Measurements from ENCODE around the gene ZNF750. TPM values are rescaled to one million over a fixed set of nuclear protein-coding genes. Genes with fewer than 3 reads are reported as not detected.

ZNF750 gene
- total RNA-seq, 6 experiments from 2014 or later: not detected

- H3K4me3 ChIP-seq: no peak overlapping the region
- 83% methylated on average over 2 of the region's 16 CpGs for WGBS (ENCODE audit: insufficient coverage, low coverage, low lambda C conversion rate, missing lambda C conversion rate)
- H3K27me3 ChIP-seq: no peaks in the 10 kb centered on the region
- H3K9me3 ChIP-seq: no peaks in the 10 kb centered on the region
- no peak overlapping the region for H3K27ac ChIP-seq
- no peaks in the 10 kb centered on the region for H3K4me1 ChIP-seq
- no peak for DNase-seq
- ATAC-seq: no peak
- H3K36me3 ChIP-seq: no peaks in the 10 kb centered on the region
- intact Hi-C loops (cut with DNase I): no loop called here
- no peak for TF ChIP-seq POLR2A (IDR thresholded peaks at IDR 0.05)
- no peak for TF ChIP-seq CTCF (IDR thresholded peaks at IDR 0.05)
Observed at GRCh38 chr17:82864713-82865248, 25.0 kb upstream of the ZNF750 start.

- H3K4me3 ChIP-seq: no peak overlapping the region
- H3K36me3 ChIP-seq: no peaks in the 10 kb centered on the region
- H3K27me3 ChIP-seq: no peaks in the 10 kb centered on the region
- 92% methylated on average over 2 of the region's 18 CpGs for WGBS (ENCODE audit: insufficient coverage, low coverage, low lambda C conversion rate, missing lambda C conversion rate)
- TF ChIP-seq POLR2A (IDR thresholded peaks at IDR 0.05) (no peak), CTCF (IDR thresholded peaks at IDR 0.05) (no peak)
- ATAC-seq: peak in 2 of 4 donors; percentile 11 to 41
- no peak overlapping the region for H3K27ac ChIP-seq
- intact Hi-C loops (cut with DNase I): no loop called here
- no peaks in the 10 kb centered on the region for H3K4me1 ChIP-seq
- no peaks in the 10 kb centered on the region for H3K9me3 ChIP-seq
- DNase-seq: peak in 1 of 3 donors; percentile 17
Observed at GRCh38 chr17:82863941-82864712, 24.3 kb upstream of the ZNF750 start.

GRCh38 chr17:82863383-82863940, 23.6 kb upstream of the ZNF750 start:
- DNase-seq: peak in 1 of 3 donors; percentile 10
- intact Hi-C loops (cut with DNase I): no loop called here
- TF ChIP-seq CTCF (IDR thresholded peaks at IDR 0.05) (no peak), POLR2A (IDR thresholded peaks at IDR 0.05) (no peak)
- H3K27ac ChIP-seq: no peak overlapping the region
- no peak for ATAC-seq
- no peaks in the 10 kb centered on the region for H3K27me3 ChIP-seq
- WGBS (ENCODE audit: insufficient coverage, low coverage, low lambda C conversion rate, missing lambda C conversion rate): 100% methylated on average over 3 of the region's 11 CpGs
- no peaks in the 10 kb centered on the region for H3K9me3 ChIP-seq
- H3K4me1 ChIP-seq: no peaks in the 10 kb centered on the region
- no peak overlapping the region for H3K4me3 ChIP-seq
- H3K36me3 ChIP-seq: no peaks in the 10 kb centered on the region

GRCh38 chr17:82862737-82863382, 23.0 kb upstream of the ZNF750 start:
- ATAC-seq: no peak
- DNase-seq: peak in 1 of 3 donors; percentile 13
- Histone ChIP-seq H3K4me1 (no peaks in the 10 kb centered on the region), H3K9me3 (no peaks in the 10 kb centered on the region), H3K27me3 (no peaks in the 10 kb centered on the region), H3K27ac (no peak overlapping the region), H3K36me3 (no peaks in the 10 kb centered on the region), H3K4me3 (no peak overlapping the region)
- TF ChIP-seq CTCF (IDR thresholded peaks at IDR 0.05): no peak
- TF ChIP-seq POLR2A (IDR thresholded peaks at IDR 0.05): no peak
- WGBS (ENCODE audit: insufficient coverage, low coverage, low lambda C conversion rate, missing lambda C conversion rate): 92% methylated on average over 11 of the region's 25 CpGs
- intact Hi-C loops (cut with DNase I): no loop called here
